Stomach (tissue), 4 donors: Measurements from ENCODE around the gene CDH15.

Experiments
- EP300 ChIP-seq: sonication (generic); formaldehyde crosslinking; IDR thresholded peaks from one replicate; pipeline ENCODE4 v1.6.1; 2017; ENCODE audit warnings: antibody characterized with exemption
- POLR2A ChIP-seq, 4 donors: fragments of 450-650 bp; IDR thresholded peaks; one replicate each; pipeline ENCODE4 v1.6.1; 2016; ENCODE audit warnings: antibody characterized with exemption in 4 of 4, control low read depth in 2 of 4, mild to moderate bottlenecking in 1 of 4, moderate library complexity in 1 of 4
- TF ChIP-seq, protein P1 (sequence below), 7 experiments: fragments of 450-650 bp in 4 of 7; fragments of 200-600 bp in 3 of 7; sonication (generic) in 3 of 7; IDR thresholded peaks; one replicate each; pipeline ENCODE4 v1.5.1; 2016 to 2019; ENCODE audit warnings: antibody characterized with exemption in 7 of 7, control low read depth in 2 of 7, mild to moderate bottlenecking in 1 of 7

DNA sequence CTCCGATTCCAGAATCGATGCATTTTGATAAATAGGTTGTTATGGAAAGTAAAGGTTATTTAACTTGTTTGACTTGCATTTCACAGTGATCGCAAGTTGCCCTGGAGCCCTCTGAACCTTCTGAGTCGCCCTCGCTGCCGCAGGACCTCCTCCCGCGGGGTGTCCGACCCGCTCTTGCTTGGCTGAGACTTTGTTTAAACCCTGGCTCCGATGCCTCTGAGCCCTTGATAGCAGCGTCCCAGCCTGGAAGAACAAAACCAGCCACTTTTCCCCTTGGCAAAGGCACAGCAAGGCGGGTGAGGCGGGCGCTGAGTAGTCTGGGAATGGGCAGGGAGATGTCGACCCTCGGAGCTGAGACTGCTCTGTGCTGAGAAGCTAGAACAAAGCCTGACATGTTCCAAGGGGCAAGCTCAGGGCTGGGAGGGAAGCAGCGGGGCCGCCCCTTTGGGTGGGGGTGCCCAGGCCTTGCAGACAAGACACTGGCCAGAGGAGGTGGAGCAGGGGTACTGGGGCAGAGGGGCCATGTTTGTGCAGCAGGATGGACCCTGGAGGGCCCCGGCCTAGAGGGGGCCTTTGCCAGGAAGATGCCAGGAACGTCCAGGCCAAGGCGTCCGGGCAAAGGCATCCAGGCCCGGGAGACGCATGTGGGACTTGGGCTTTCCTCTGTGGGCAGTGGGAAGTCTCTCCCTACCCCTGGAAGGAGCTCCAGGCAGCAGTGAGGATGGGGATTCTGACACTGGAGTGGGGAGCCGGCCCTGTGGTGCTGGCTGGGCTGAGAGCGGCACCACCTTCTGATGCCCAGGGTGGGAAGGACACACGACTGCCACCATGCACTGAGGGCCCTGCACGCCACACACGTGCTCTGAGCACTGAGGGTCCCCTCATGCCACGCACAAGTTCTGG lies 30.3 kb upstream of the CDH15 start:
- TF ChIP-seq, protein P1, sequence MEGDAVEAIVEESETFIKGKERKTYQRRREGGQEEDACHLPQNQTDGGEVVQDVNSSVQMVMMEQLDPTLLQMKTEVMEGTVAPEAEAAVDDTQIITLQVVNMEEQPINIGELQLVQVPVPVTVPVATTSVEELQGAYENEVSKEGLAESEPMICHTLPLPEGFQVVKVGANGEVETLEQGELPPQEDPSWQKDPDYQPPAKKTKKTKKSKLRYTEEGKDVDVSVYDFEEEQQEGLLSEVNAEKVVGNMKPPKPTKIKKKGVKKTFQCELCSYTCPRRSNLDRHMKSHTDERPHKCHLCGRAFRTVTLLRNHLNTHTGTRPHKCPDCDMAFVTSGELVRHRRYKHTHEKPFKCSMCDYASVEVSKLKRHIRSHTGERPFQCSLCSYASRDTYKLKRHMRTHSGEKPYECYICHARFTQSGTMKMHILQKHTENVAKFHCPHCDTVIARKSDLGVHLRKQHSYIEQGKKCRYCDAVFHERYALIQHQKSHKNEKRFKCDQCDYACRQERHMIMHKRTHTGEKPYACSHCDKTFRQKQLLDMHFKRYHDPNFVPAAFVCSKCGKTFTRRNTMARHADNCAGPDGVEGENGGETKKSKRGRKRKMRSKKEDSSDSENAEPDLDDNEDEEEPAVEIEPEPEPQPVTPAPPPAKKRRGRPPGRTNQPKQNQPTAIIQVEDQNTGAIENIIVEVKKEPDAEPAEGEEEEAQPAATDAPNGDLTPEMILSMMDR (IDR thresholded peaks at IDR 0.05) = no peak
- TF ChIP-seq POLR2A (IDR thresholded peaks at IDR 0.05) (no peak), EP300 (no peak)
